Lower leg skin (tissue), 3 donors: ENCODE results near the gene SPSB1.

Source experiments
- CTCF ChIP-seq, 3 donors: fragments of 450-650 bp; IDR thresholded peaks; one replicate each; pipeline ENCODE4 v1.5.1; 2016; ENCODE audit warnings: antibody characterized with exemption in 3 of 3, mild to moderate bottlenecking in 3 of 3, moderate library complexity in 2 of 3
- POLR2A ChIP-seq, 2 donors: fragments of 450-650 bp; IDR thresholded peaks; one replicate each; pipeline ENCODE4 v1.6.1; 2016 to 2017; ENCODE audit warnings: antibody characterized with exemption in 2 of 2, mild to moderate bottlenecking in 1 of 2, moderate library complexity in 1 of 2

DNA sequence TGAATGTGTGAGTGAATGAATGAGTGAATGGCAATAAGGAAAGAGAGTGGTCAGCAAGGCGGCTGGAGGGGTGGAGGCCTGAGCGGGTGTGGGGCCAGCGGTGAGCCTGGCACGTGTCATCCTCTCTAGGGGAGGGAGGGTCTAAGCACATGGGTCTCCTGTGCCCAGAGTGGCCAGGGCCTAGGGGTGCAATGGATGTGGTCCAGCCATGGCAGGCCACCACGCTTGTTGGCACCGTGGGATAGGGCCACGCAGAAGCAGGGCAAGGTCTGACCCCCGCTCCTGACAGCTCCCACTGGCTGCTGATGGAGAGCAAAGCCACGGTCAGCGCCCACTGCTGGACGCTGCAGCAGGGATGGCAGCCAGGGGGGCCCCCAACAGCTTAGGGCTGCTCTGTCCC lies 19.5 kb upstream of the SPSB1 start:
- no peak for TF ChIP-seq CTCF (IDR thresholded peaks at IDR 0.05)
- TF ChIP-seq POLR2A (IDR thresholded peaks at IDR 0.05): no peak
